PC-9 (cell line): Measurements from ENCODE around the gene PPP1R13L.

Experiments used
- CTCF ChIP-seq: fragments of 200-600 bp; sonication (generic); conservative IDR thresholded peaks from 2 replicates; pipeline ENCODE4 v1.6.1; 2017; ENCODE audit warnings: mixed run types, antibody characterized with exemption, mild to moderate bottlenecking, moderate library complexity
- EZH2 ChIP-seq: fragments of 200-600 bp; sonication (generic); IDR thresholded peaks from 2 replicates; pipeline ENCODE4 v1.8.0; 2017; ENCODE audit warnings: antibody characterized with exemption, low read depth

- TF ChIP-seq CTCF (no peak), EZH2 (no peak)
Observed at GRCh38 chr19:45420871-45421270, 16.0 kb upstream of the PPP1R13L start.
